Kidney epithelial cell (primary cell): ENCODE measurements around the gene JMJD7. TPM values are rescaled to one million over a fixed set of nuclear protein-coding genes. Genes with fewer than 3 reads are reported as not detected.

Experiments
- DNase-seq: peaks from one replicate; pipeline ENCODE4 v3.0.0-alpha.2; 2010; ENCODE audit warnings: low read depth
- H3K27me3 ChIP-seq: 2 replicates; pipeline ENCODE4 v1.6.0; 2011; ENCODE audit warnings: low read length; ENCODE audit not compliant: control insufficient read depth, insufficient read depth
- H3K36me3 ChIP-seq: 2 replicates; pipeline ENCODE4 v1.5.1; 2011; ENCODE audit warnings: low read length; ENCODE audit not compliant: control insufficient read depth, insufficient read depth
- H3K4me3 ChIP-seq: 2 replicates; pipeline ENCODE4 v1.5.1; 2011; ENCODE audit warnings: low read depth, mild to moderate bottlenecking, control low read depth, low read length
- total RNA-seq: library from RNA; depleted of rRNA; stranded (reverse); fragments of >200 nt; gene quantifications from 2 replicates; pipeline ENCODE4 v1.2.3, GENCODE V29; 2015
- TF ChIP-seq, protein P1 (sequence below): IDR thresholded peaks from 2 replicates; pipeline ENCODE4 v1.5.1; 2011; ENCODE audit warnings: mild to moderate bottlenecking, moderate library complexity, low read length, control low read depth, inconsistent platforms; ENCODE audit not compliant: insufficient read depth, poor library complexity, severe bottlenecking

JMJD7 gene
- total RNA-seq, 1 donor from 2014 or later = 14.0 TPM

DNA sequence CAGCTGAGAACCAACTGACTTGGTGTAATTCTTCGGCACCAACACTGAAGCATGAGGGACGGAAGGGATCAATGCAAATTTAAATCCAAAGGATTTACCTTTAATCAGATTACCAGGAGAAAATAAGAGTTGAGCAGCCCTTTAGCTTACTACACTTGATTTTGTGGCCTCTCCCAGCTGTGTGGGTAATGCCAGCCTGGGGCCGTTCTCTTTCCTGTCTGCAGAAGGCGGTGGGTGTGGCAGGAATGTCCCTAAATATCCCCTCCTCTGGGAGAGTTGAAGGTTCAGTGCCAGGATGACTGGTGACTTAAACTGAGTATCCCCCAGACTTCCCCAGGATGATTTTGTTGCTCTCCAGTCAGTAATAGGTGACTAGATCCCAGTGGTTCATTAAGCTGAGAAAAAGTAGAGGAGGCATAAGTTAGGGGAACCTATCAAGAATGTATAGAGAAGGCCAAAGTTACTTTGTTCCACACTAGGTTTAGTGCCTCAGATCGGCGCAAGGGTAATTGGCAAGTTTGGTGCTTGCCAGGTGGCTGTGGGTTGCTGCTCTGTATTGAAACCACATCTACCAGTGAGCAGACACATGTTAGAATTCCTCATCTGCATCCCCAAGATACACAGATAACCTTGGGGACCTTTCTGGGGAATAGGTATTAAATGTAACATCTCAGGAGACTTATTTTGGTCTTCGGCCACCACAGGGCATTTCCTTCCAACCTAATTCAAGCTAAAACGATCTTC is 30.5 kb upstream of the JMJD7 start:
- Histone ChIP-seq H3K4me3 (no peak overlapping the region), H3K36me3 (peaks cover 3% of the 10 kb centered on the region), H3K27me3 (no peaks in the 10 kb centered on the region)
- TF ChIP-seq, protein P1, sequence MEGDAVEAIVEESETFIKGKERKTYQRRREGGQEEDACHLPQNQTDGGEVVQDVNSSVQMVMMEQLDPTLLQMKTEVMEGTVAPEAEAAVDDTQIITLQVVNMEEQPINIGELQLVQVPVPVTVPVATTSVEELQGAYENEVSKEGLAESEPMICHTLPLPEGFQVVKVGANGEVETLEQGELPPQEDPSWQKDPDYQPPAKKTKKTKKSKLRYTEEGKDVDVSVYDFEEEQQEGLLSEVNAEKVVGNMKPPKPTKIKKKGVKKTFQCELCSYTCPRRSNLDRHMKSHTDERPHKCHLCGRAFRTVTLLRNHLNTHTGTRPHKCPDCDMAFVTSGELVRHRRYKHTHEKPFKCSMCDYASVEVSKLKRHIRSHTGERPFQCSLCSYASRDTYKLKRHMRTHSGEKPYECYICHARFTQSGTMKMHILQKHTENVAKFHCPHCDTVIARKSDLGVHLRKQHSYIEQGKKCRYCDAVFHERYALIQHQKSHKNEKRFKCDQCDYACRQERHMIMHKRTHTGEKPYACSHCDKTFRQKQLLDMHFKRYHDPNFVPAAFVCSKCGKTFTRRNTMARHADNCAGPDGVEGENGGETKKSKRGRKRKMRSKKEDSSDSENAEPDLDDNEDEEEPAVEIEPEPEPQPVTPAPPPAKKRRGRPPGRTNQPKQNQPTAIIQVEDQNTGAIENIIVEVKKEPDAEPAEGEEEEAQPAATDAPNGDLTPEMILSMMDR = no peak
- no peak for DNase-seq

DNA sequence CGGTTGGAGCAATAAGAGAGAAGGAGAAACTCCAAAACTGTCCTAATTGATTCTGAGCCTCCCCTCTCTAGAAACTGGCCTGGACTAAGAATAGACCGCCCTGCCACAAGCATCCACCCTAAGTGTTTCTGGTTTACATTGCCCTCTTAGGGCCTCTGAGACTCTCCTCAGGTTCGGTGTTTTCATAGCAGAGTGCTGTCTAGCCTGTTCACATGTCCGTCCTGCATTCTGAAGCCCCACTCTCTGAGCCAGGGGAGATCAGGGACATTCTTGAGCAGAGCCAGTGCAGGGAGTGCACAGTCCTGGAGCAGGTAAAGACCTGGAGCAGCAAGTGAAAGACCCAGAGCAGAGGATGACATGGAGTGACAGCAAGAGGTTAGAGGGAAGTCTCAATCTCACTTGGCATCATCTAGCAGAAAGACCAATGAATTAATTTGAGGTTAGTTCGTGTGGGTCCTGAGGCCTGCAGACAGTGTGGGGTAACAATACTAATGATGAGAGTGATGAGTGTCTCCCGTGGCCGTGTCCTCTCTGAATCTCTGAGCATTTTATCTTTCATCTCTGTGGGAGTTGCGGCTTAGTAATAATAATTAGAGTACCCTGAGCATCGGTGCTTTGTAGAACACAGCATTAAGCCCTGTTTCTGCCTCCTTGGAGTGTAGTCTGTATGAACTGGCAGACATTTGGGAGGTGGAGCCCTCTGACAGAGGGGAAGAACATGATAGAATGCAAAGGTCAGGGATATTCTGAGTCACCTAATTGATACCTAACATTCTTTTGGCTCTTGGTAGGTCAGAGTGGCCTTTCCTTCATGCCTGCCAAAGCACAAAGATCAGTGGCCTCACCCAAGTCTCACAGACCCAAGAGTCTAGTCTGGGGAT is 29.0 kb upstream of the JMJD7 start:
- TF ChIP-seq, protein P1 = no peak
- Histone ChIP-seq H3K27me3 (no peaks in the 10 kb centered on the region), H3K36me3 (peaks cover 3% of the 10 kb centered on the region), H3K4me3 (no peak overlapping the region)
- DNase-seq = no peak

DNA sequence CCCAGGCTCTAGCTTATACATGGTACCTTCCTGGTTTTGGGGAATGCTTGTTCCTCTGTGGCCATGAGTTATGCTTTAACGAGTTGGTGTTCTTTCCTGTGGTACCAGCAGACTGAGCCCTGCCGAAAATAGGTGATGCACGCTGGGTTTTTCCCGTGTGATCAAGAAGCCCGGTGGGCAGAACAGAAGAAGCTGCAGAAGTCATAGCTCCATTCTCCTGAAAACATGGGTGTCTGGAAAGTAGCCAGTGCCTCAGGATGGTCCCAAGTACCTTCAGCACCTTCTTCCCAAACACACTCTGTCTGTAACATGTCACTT is 28.4 kb upstream of the JMJD7 start:
- TF ChIP-seq, protein P1 = no peak
- Histone ChIP-seq H3K36me3 (peaks cover 3% of the 10 kb centered on the region), H3K4me3 (no peak overlapping the region), H3K27me3 (no peaks in the 10 kb centered on the region)
- no peak for DNase-seq

DNA sequence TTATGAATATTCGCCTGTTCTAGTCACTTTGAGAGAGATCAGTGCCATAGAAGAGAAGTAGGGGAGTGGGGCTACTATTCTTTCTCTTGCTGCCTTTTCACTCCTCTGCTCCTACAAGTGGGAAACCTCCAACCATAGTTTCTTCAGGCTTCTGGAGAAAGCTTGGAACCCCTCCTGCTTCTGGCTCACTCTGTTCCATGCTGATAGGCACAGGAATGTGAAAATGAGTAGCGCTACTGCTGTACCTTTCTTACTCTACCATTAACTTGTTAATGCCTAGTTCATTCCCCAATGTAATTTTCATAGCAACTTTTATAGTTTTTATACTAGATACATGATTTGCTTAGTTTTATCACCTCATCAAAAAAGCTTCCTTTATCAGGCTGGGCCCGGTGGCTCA is 26.7 kb upstream of the JMJD7 start:
- Histone ChIP-seq H3K4me3 (no peak overlapping the region), H3K36me3 (peaks cover 3% of the 10 kb centered on the region), H3K27me3 (no peaks in the 10 kb centered on the region)
- DNase-seq = no peak
- TF ChIP-seq, protein P1 = no peak

DNA sequence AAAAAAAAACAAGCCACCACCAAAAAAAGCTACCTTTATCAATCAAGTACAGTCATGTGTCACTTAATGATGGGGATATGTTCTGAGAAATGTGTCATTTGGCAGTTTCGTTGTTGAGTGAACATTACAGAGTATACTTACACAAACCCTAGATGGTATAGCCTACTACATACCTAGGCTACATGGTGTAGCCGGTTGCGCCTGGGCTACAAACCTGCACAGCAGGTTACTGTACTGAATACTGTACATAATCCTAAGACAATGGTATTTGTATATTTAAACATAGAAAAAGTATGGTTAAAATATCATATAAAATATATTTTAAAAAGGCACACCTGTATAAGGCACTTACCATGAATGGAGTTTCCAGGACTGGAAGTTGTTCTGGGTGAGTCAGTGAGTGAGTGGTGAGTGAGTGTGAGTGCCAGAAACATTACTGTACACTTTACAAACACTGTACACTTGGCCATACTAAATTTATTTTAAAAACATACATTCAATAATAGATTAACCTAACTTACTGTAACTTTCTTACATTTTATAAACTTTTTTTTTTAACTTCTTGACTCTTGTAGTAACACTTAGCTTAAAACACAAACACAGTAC is 25.9 kb upstream of the JMJD7 start:
- Histone ChIP-seq H3K27me3 (no peaks in the 10 kb centered on the region), H3K36me3 (peaks cover 3% of the 10 kb centered on the region), H3K4me3 (no peak overlapping the region)
- TF ChIP-seq, protein P1 = no peak
- DNase-seq = no peak
